Measurements from ENCODE around the gene ARHGAP25.

Gene ARHGAP25

GRCh38 chr2:68829749-68830148 is 95.1 kb downstream of the ARHGAP25 start:
- TF ChIP-seq, protein P1, sequence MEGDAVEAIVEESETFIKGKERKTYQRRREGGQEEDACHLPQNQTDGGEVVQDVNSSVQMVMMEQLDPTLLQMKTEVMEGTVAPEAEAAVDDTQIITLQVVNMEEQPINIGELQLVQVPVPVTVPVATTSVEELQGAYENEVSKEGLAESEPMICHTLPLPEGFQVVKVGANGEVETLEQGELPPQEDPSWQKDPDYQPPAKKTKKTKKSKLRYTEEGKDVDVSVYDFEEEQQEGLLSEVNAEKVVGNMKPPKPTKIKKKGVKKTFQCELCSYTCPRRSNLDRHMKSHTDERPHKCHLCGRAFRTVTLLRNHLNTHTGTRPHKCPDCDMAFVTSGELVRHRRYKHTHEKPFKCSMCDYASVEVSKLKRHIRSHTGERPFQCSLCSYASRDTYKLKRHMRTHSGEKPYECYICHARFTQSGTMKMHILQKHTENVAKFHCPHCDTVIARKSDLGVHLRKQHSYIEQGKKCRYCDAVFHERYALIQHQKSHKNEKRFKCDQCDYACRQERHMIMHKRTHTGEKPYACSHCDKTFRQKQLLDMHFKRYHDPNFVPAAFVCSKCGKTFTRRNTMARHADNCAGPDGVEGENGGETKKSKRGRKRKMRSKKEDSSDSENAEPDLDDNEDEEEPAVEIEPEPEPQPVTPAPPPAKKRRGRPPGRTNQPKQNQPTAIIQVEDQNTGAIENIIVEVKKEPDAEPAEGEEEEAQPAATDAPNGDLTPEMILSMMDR (IDR thresholded peaks at IDR 0.05), result no peak

GRCh38 chr2:68831686-68832232 is 97.1 kb downstream of the ARHGAP25 start:
- TF ChIP-seq, protein P1 (IDR thresholded peaks at IDR 0.05), result no peak

- TF ChIP-seq, protein P1 (IDR thresholded peaks at IDR 0.05), result no peak
Measured at GRCh38 chr2:68832233-68832869, 97.7 kb downstream of the ARHGAP25 start.

- TF ChIP-seq, protein P1 (IDR thresholded peaks at IDR 0.05), result no peak
Measured at GRCh38 chr2:68833162-68833561, 98.6 kb downstream of the ARHGAP25 start.

- TF ChIP-seq, protein P1 (IDR thresholded peaks at IDR 0.05), result no peak
Measured at GRCh38 chr2:68834737-68835376, 100.2 kb downstream of the ARHGAP25 start.

DNA sequence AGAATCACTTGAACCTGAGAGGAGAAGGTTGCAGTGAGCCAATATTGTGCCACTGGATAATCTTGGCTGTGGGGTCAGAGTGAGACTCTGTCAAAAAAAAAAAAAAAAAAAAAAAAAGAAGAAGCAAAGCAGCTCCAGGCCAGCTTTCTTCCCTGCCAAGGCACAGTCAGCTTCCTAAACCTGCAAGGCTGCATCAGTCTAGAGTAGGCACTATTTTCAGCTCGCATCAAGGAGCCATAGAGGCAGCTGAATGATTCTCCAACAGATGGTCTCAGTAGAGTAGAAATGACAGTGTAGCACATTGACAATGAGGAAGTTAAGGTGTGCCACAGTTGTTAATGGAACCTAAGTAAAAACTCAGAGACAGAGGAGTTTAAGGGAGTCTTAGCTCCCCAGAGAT is 101.0 kb downstream of the ARHGAP25 start:
- TF ChIP-seq, protein P1 (IDR thresholded peaks at IDR 0.05), result no peak

DNA sequence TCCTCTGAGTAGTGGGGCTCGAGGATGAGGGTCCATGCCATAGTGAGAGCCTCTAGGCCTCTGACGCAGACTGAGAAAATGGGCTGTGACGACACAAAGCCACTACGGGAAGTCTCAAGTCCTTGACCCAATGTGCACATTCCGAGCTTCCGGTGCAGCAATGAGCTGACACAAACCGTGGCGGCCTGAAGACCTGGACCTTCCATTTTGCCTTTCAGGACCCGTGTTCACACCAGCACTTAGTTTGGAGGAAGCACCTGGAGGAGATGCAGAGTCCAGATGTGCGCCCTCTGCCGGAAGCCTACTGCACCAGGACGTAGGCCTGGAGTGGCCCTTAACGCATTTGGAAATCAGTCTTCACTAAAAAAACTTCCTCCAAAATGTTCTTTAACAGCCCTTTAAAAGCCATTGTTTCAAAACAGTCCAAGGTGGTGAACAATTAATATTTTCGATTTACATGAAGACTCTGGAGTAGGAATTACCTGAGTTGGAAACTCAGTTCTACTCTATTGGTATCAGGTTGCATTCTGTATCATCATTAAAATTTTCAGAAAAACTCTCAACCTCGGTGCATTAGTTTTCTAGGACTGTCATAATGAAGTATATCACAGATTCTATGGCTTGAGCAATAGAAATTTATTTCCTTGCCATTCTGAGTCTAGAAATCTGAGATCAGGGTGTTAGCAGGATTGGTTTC is 102.7 kb downstream of the ARHGAP25 start:
- TF ChIP-seq, protein P1 (IDR thresholded peaks at IDR 0.05), result no peak
